ENCODE data around the gene MEGF9. TPM values are rescaled to one million over a fixed set of nuclear protein-coding genes. Genes with fewer than 3 reads are reported as not detected.

Gene MEGF9
- total RNA-seq, 3 donors from 2014 or later (not counting 1 experiment from before 2014, with no cell fraction given): 17.5 to 25.9 (median 22.3) TPM

GRCh38 chr9:120652934-120653333 lies 61.3 kb downstream of the MEGF9 start:
- ATAC-seq: no peak
- Histone ChIP-seq H3K27me3 (ENCODE audit: control insufficient read depth, insufficient read depth, low read length) (no peaks in the 10 kb centered on the region), H3K27ac (ENCODE audit: low read length) (no peak overlapping the region), H3K4me1 (ENCODE audit: control insufficient read depth, insufficient read depth, low read length) (no peaks in the 10 kb centered on the region), H3K4me3 (ENCODE audit: low read length) (no peak overlapping the region), H3K9me3 (ENCODE audit: control insufficient read depth, insufficient read depth, low read length) (no peaks in the 10 kb centered on the region), H3K36me3 (ENCODE audit: control insufficient read depth, insufficient read depth, low read length) (no peaks in the 10 kb centered on the region)
- Mint-ChIP-seq H3K27ac (no peak overlapping the region), H3K4me3 (no peak overlapping the region), H3K36me3 (no peaks in the 10 kb centered on the region), H3K27me3 (ENCODE audit: low read depth in 2 of 2) (no peaks in the 10 kb centered on the region), H3K4me1 (peaks cover 2 to 16% of the 10 kb centered on the region in 2 donors), H3K9me3 (no peaks in the 10 kb centered on the region)
- TF ChIP-seq CTCF (IDR thresholded peaks at IDR 0.05): no peak
- intact Hi-C loops (cut with micrococcal nuclease): no loop called here
- DNase-seq: no peak
- WGBS (ENCODE audit: insufficient coverage): 99% methylated on average over 2 of the region's 2 CpGs

GRCh38 chr9:120650352-120650751 lies 63.9 kb downstream of the MEGF9 start:
- Histone ChIP-seq H3K4me3 (ENCODE audit: low read length) (no peak overlapping the region), H3K27me3 (ENCODE audit: control insufficient read depth, insufficient read depth, low read length) (no peaks in the 10 kb centered on the region), H3K4me1 (ENCODE audit: control insufficient read depth, insufficient read depth, low read length) (no peaks in the 10 kb centered on the region), H3K9me3 (ENCODE audit: control insufficient read depth, insufficient read depth, low read length) (no peaks in the 10 kb centered on the region), H3K36me3 (ENCODE audit: control insufficient read depth, insufficient read depth, low read length) (no peaks in the 10 kb centered on the region), H3K27ac (ENCODE audit: low read length) (no peak overlapping the region)
- Mint-ChIP-seq H3K4me1 (peaks cover 4 to 22% of the 10 kb centered on the region in 2 donors), H3K27ac (no peak overlapping the region), H3K9me3 (no peaks in the 10 kb centered on the region), H3K4me3 (no peak overlapping the region), H3K36me3 (no peaks in the 10 kb centered on the region), H3K27me3 (ENCODE audit: low read depth in 2 of 2) (no peaks in the 10 kb centered on the region)
- intact Hi-C loops (cut with micrococcal nuclease): no loop called here
- no peak for TF ChIP-seq CTCF (IDR thresholded peaks at IDR 0.05)
- ATAC-seq (no peak), DNase-seq (no peak)
- WGBS (ENCODE audit: insufficient coverage): no CpG with 5 or more reads among the region's 1 CpG

- no peak overlapping the region for H3K27ac ChIP-seq (ENCODE audit: low read length)
- no peak for ATAC-seq
- 97% methylated on average over 2 of the region's 3 CpGs for WGBS (ENCODE audit: insufficient coverage)
- H3K27me3 ChIP-seq (ENCODE audit: control insufficient read depth, insufficient read depth, low read length): no peaks in the 10 kb centered on the region
- Mint-ChIP-seq H3K4me1 (peaks cover 12 to 16% of the 10 kb centered on the region in 2 donors), H3K27ac (no peak overlapping the region), H3K9me3 (no peaks in the 10 kb centered on the region), H3K27me3 (ENCODE audit: low read depth in 2 of 2) (no peaks in the 10 kb centered on the region), H3K36me3 (no peaks in the 10 kb centered on the region), H3K4me3 (no peak overlapping the region)
- TF ChIP-seq CTCF (IDR thresholded peaks at IDR 0.05): no peak
- intact Hi-C loops (cut with micrococcal nuclease): no loop called here
- DNase-seq: no peak
- no peak overlapping the region for H3K4me3 ChIP-seq (ENCODE audit: low read length)
- no peaks in the 10 kb centered on the region for H3K36me3 ChIP-seq (ENCODE audit: control insufficient read depth, insufficient read depth, low read length)
- H3K9me3 ChIP-seq (ENCODE audit: control insufficient read depth, insufficient read depth, low read length): no peaks in the 10 kb centered on the region
- H3K4me1 ChIP-seq (ENCODE audit: control insufficient read depth, insufficient read depth, low read length): no peaks in the 10 kb centered on the region
Measured at GRCh38 chr9:120648581-120649197, 65.6 kb downstream of the MEGF9 start.

- no peak overlapping the region for H3K27ac ChIP-seq (ENCODE audit: low read length)
- Mint-ChIP-seq H3K9me3 (no peaks in the 10 kb centered on the region), H3K4me1 (peaks cover 15 to 19% of the 10 kb centered on the region in 2 donors), H3K27me3 (ENCODE audit: low read depth in 2 of 2) (no peaks in the 10 kb centered on the region), H3K36me3 (no peaks in the 10 kb centered on the region), H3K27ac (no peak overlapping the region), H3K4me3 (no peak overlapping the region)
- ATAC-seq (no peak), DNase-seq (no peak)
- no peaks in the 10 kb centered on the region for H3K9me3 ChIP-seq (ENCODE audit: control insufficient read depth, insufficient read depth, low read length)
- no peaks in the 10 kb centered on the region for H3K4me1 ChIP-seq (ENCODE audit: control insufficient read depth, insufficient read depth, low read length)
- intact Hi-C loops (cut with micrococcal nuclease): no loop called here
- no peak for TF ChIP-seq CTCF (IDR thresholded peaks at IDR 0.05)
- no peak overlapping the region for H3K4me3 ChIP-seq (ENCODE audit: low read length)
- 95% methylated on average over 3 of the region's 4 CpGs for WGBS (ENCODE audit: insufficient coverage)
- H3K27me3 ChIP-seq (ENCODE audit: control insufficient read depth, insufficient read depth, low read length): no peaks in the 10 kb centered on the region
- no peaks in the 10 kb centered on the region for H3K36me3 ChIP-seq (ENCODE audit: control insufficient read depth, insufficient read depth, low read length)
Measured at GRCh38 chr9:120646948-120647347, 67.3 kb downstream of the MEGF9 start.

All from natural killer cell (primary cell).